ENCODE data around the gene MADD.

MADD gene

GRCh38 chr11:47269829-47270305 lies at the start of gene MADD:
MADD (plus strand) TSS chr11:47270133.
- Histone ChIP-seq H3K9ac (ENCODE audit: low read length) (peak within 1 kb of the TSS; percentile 81), H3K27me3 (ENCODE audit: control insufficient read depth, insufficient read depth, low read length) (no peaks in the 10 kb centered on the region)

GRCh38 chr11:47220401-47220821 lies 49.5 kb upstream of the MADD start:
- Histone ChIP-seq H3K36me3 (ENCODE audit: control insufficient read depth, insufficient read depth, low read length) (no peaks in the 10 kb centered on the region), H3K4me3 (ENCODE audit: low read length) (no peak overlapping the region), H3K4me1 (ENCODE audit: control insufficient read depth, insufficient read depth, low read length) (peaks cover 7% of the 10 kb centered on the region), H3K27me3 (ENCODE audit: control insufficient read depth, insufficient read depth, low read length) (no peaks in the 10 kb centered on the region), H3K9ac (ENCODE audit: low read length) (no peak overlapping the region), H3K9me3 (ENCODE audit: control insufficient read depth, low read length) (no peaks in the 10 kb centered on the region)

More at GRCh38 chr11:47269829-47270305, at the start of gene MADD:
- no peaks in the 10 kb centered on the region for H3K9me3 ChIP-seq (ENCODE audit: control insufficient read depth, low read length)
- H3K4me3 ChIP-seq (ENCODE audit: low read length): peak within 1 kb of the TSS; percentile 62
- peaks cover 46% of the 10 kb centered on the region for H3K4me1 ChIP-seq (ENCODE audit: control insufficient read depth, insufficient read depth, low read length)
- H3K36me3 ChIP-seq (ENCODE audit: control insufficient read depth, insufficient read depth, low read length): no peaks in the 10 kb centered on the region

- Histone ChIP-seq H3K4me3 (ENCODE audit: low read length) (no peak overlapping the region), H3K36me3 (ENCODE audit: control insufficient read depth, insufficient read depth, low read length) (no peaks in the 10 kb centered on the region), H3K9ac (ENCODE audit: low read length) (no peak overlapping the region), H3K4me1 (ENCODE audit: control insufficient read depth, insufficient read depth, low read length) (no peaks in the 10 kb centered on the region), H3K27me3 (ENCODE audit: control insufficient read depth, insufficient read depth, low read length) (no peaks in the 10 kb centered on the region), H3K9me3 (ENCODE audit: control insufficient read depth, low read length) (no peaks in the 10 kb centered on the region)
Measured at GRCh38 chr11:47222696-47223095, 47.2 kb upstream of the MADD start.

GRCh38 chr11:47225552-47226400 lies 44.2 kb upstream of the MADD start:
- H3K4me1 ChIP-seq (ENCODE audit: control insufficient read depth, insufficient read depth, low read length): no peaks in the 10 kb centered on the region
- no peaks in the 10 kb centered on the region for H3K36me3 ChIP-seq (ENCODE audit: control insufficient read depth, insufficient read depth, low read length)
- H3K9me3 ChIP-seq (ENCODE audit: control insufficient read depth, low read length): no peaks in the 10 kb centered on the region
- no peaks in the 10 kb centered on the region for H3K27me3 ChIP-seq (ENCODE audit: control insufficient read depth, insufficient read depth, low read length)
- no peak overlapping the region for H3K4me3 ChIP-seq (ENCODE audit: low read length)
- no peak overlapping the region for H3K9ac ChIP-seq (ENCODE audit: low read length)

- no peaks in the 10 kb centered on the region for H3K27me3 ChIP-seq (ENCODE audit: control insufficient read depth, insufficient read depth, low read length)
- no peaks in the 10 kb centered on the region for H3K9me3 ChIP-seq (ENCODE audit: control insufficient read depth, low read length)
- H3K4me3 ChIP-seq (ENCODE audit: low read length): no peak overlapping the region
- no peak overlapping the region for H3K9ac ChIP-seq (ENCODE audit: low read length)
- no peaks in the 10 kb centered on the region for H3K36me3 ChIP-seq (ENCODE audit: control insufficient read depth, insufficient read depth, low read length)
- H3K4me1 ChIP-seq (ENCODE audit: control insufficient read depth, insufficient read depth, low read length): peaks cover 16% of the 10 kb centered on the region
Measured at GRCh38 chr11:47229161-47229560, 40.8 kb upstream of the MADD start.

GRCh38 chr11:47233051-47233450 lies 36.9 kb upstream of the MADD start:
- H3K9me3 ChIP-seq (ENCODE audit: control insufficient read depth, low read length): no peaks in the 10 kb centered on the region
- peaks cover 20% of the 10 kb centered on the region for H3K4me1 ChIP-seq (ENCODE audit: control insufficient read depth, insufficient read depth, low read length)
- no peak overlapping the region for H3K9ac ChIP-seq (ENCODE audit: low read length)
- H3K27me3 ChIP-seq (ENCODE audit: control insufficient read depth, insufficient read depth, low read length): no peaks in the 10 kb centered on the region
- no peak overlapping the region for H3K4me3 ChIP-seq (ENCODE audit: low read length)
- no peaks in the 10 kb centered on the region for H3K36me3 ChIP-seq (ENCODE audit: control insufficient read depth, insufficient read depth, low read length)

- Histone ChIP-seq H3K9ac (ENCODE audit: low read length) (no peak overlapping the region), H3K4me3 (ENCODE audit: low read length) (no peak overlapping the region), H3K36me3 (ENCODE audit: control insufficient read depth, insufficient read depth, low read length) (peaks cover 3% of the 10 kb centered on the region), H3K4me1 (ENCODE audit: control insufficient read depth, insufficient read depth, low read length) (peaks cover 20% of the 10 kb centered on the region), H3K27me3 (ENCODE audit: control insufficient read depth, insufficient read depth, low read length) (no peaks in the 10 kb centered on the region), H3K9me3 (ENCODE audit: control insufficient read depth, low read length) (no peaks in the 10 kb centered on the region)
Measured at GRCh38 chr11:47233989-47234668, 35.8 kb upstream of the MADD start.

GRCh38 chr11:47234669-47235100 lies 35.2 kb upstream of the MADD start:
- Histone ChIP-seq H3K4me3 (ENCODE audit: low read length) (no peak overlapping the region), H3K9me3 (ENCODE audit: control insufficient read depth, low read length) (no peaks in the 10 kb centered on the region), H3K4me1 (ENCODE audit: control insufficient read depth, insufficient read depth, low read length) (peaks cover 20% of the 10 kb centered on the region), H3K36me3 (ENCODE audit: control insufficient read depth, insufficient read depth, low read length) (peaks cover 9% of the 10 kb centered on the region), H3K9ac (ENCODE audit: low read length) (no peak overlapping the region), H3K27me3 (ENCODE audit: control insufficient read depth, insufficient read depth, low read length) (no peaks in the 10 kb centered on the region)

GRCh38 chr11:47235163-47235562 lies 34.8 kb upstream of the MADD start:
- no peaks in the 10 kb centered on the region for H3K27me3 ChIP-seq (ENCODE audit: control insufficient read depth, insufficient read depth, low read length)
- H3K36me3 ChIP-seq (ENCODE audit: control insufficient read depth, insufficient read depth, low read length): peaks cover 9% of the 10 kb centered on the region
- H3K9ac ChIP-seq (ENCODE audit: low read length): no peak overlapping the region
- peaks cover 20% of the 10 kb centered on the region for H3K4me1 ChIP-seq (ENCODE audit: control insufficient read depth, insufficient read depth, low read length)
- H3K9me3 ChIP-seq (ENCODE audit: control insufficient read depth, low read length): no peaks in the 10 kb centered on the region
- H3K4me3 ChIP-seq (ENCODE audit: low read length): no peak overlapping the region

- Histone ChIP-seq H3K9ac (ENCODE audit: low read length) (no peak overlapping the region), H3K27me3 (ENCODE audit: control insufficient read depth, insufficient read depth, low read length) (no peaks in the 10 kb centered on the region), H3K4me1 (ENCODE audit: control insufficient read depth, insufficient read depth, low read length) (peaks cover 20% of the 10 kb centered on the region), H3K4me3 (ENCODE audit: low read length) (no peak overlapping the region), H3K9me3 (ENCODE audit: control insufficient read depth, low read length) (no peaks in the 10 kb centered on the region), H3K36me3 (ENCODE audit: control insufficient read depth, insufficient read depth, low read length) (peaks cover 9% of the 10 kb centered on the region)
Measured at GRCh38 chr11:47236482-47236881, 33.5 kb upstream of the MADD start.

- no peak overlapping the region for H3K9ac ChIP-seq (ENCODE audit: low read length)
- no peak overlapping the region for H3K4me3 ChIP-seq (ENCODE audit: low read length)
- peaks cover 12% of the 10 kb centered on the region for H3K36me3 ChIP-seq (ENCODE audit: control insufficient read depth, insufficient read depth, low read length)
- no peaks in the 10 kb centered on the region for H3K27me3 ChIP-seq (ENCODE audit: control insufficient read depth, insufficient read depth, low read length)
- H3K4me1 ChIP-seq (ENCODE audit: control insufficient read depth, insufficient read depth, low read length): no peaks in the 10 kb centered on the region
- no peaks in the 10 kb centered on the region for H3K9me3 ChIP-seq (ENCODE audit: control insufficient read depth, low read length)
Measured at GRCh38 chr11:47239852-47240251, 30.1 kb upstream of the MADD start.

- Histone ChIP-seq H3K36me3 (ENCODE audit: control insufficient read depth, insufficient read depth, low read length) (peaks cover 16% of the 10 kb centered on the region), H3K4me3 (ENCODE audit: low read length) (no peak overlapping the region), H3K27me3 (ENCODE audit: control insufficient read depth, insufficient read depth, low read length) (no peaks in the 10 kb centered on the region), H3K4me1 (ENCODE audit: control insufficient read depth, insufficient read depth, low read length) (no peaks in the 10 kb centered on the region), H3K9ac (ENCODE audit: low read length) (no peak overlapping the region), H3K9me3 (ENCODE audit: control insufficient read depth, low read length) (no peaks in the 10 kb centered on the region)
Measured at GRCh38 chr11:47241841-47242301, 28.1 kb upstream of the MADD start.

Measured in mucosa of stomach (tissue), 1 donor.